HepG2 (cell line): ENCODE data around the gene OSBPL8. TPM values are rescaled to one million over a fixed set of nuclear protein-coding genes. Genes with fewer than 3 reads are reported as not detected.

Experiments used
- ATAC-seq: fragments of 200-7000 bp; cut with Tn5 transposase; 3 replicates; pipeline ENCODE4 v1.9.1; 2020; ENCODE audit warnings: mild to moderate bottlenecking, moderate library complexity
- BruUV-seq: library from RNA; stranded (reverse); fragments of 400-500 nt; replicated peaks from 2 replicates; lab custom pipeline; 2021; lab: Mats Ljungman, UMichigan
- CTCF ChIA-PET: fragments of 300-600 bp; formaldehyde crosslinking; extraction: SDS; loops from one replicate; lab custom pipeline; 2021; ENCODE audit warnings: low total read pairs, inconsistent platforms, low intra/inter-chr PET ratio; lab: Yijun Ruan, JAX
- POLR2A ChIA-PET: fragments of 350-600 bp; sonication (Branson Sonifier 250); formaldehyde crosslinking; loops from one replicate; lab custom pipeline; 2020; ENCODE audit warnings: antibody characterized with exemption, inconsistent platforms; lab: Yijun Ruan, JAX
- DNase-seq: peaks from one replicate; pipeline ENCODE4 v3.0.0-alpha.2; 2015; ENCODE audit warnings: low spot score
- FAIRE-seq: peaks from 3 replicates; lab custom pipeline; 2011; peaks lifted over from hg19 to GRCh38; lab: Jason Lieb, UNC
- H2AFZ ChIP-seq: one replicate; pipeline ENCODE4 v1.6.1; 2011; ENCODE audit warnings: low read length, inconsistent platforms
- H3K27ac ChIP-seq: fragments of 300-600 bp; 3 replicates; pipeline ENCODE4 v1.8.0; 2011; ENCODE audit warnings: mixed run types, mild to moderate bottlenecking, mixed read lengths, low read length, inconsistent platforms; ENCODE audit not compliant: insufficient read depth; ENCODE audit errors: extremely low read length
- H3K27me3 ChIP-seq, 2 experiments: fragments of 200-600 bp in 1 of 2; 2 replicates in 1 of 2; 3 replicates in 1 of 2; pipeline versions ENCODE4 v1.6.0 to v1.8.0; 2011; ENCODE audit warnings: low read length in 2 of 2, mild to moderate bottlenecking in 2 of 2, moderate library complexity in 2 of 2, inconsistent platforms in 1 of 2; ENCODE audit not compliant: insufficient read depth in 2 of 2, control insufficient read depth in 1 of 2
- H3K36me3 ChIP-seq, 2 experiments: fragments of 200-600 bp in 1 of 2; replicated peaks in 1 of 2; 2 replicates in 1 of 2; 3 replicates in 1 of 2; pipeline versions ENCODE4 v1.5.1 to v1.8.0; 2011; ENCODE audit warnings: low read length in 2 of 2, inconsistent platforms in 1 of 2; ENCODE audit not compliant: insufficient read depth in 2 of 2, control insufficient read depth in 1 of 2
- H3K4me1 ChIP-seq: 2 replicates; pipeline ENCODE4 v1.5.1; 2012; ENCODE audit warnings: low read length, inconsistent platforms; ENCODE audit not compliant: insufficient read depth
- H3K4me2 ChIP-seq: 2 replicates; pipeline ENCODE4 v1.6.0; 2011; ENCODE audit warnings: low read depth, low read length, inconsistent platforms
- H3K4me3 ChIP-seq, 3 experiments: fragments of 200-600 bp in 1 of 3; sonication (generic), shearing (Covaris generic) in 1 of 3; replicated peaks in 1 of 3; 2 replicates each; pipeline ENCODE4 v1.5.1; 2011 to 2016; ENCODE audit warnings: low read length in 3 of 3, inconsistent platforms in 2 of 3, low read depth in 2 of 3, mild to moderate bottlenecking in 2 of 3, control low read depth in 1 of 3, mixed read lengths in 1 of 3; ENCODE audit not compliant: insufficient read depth in 1 of 3
- H3K79me2 ChIP-seq: one replicate; pipeline ENCODE4 v1.6.1; 2011; ENCODE audit warnings: low read length, inconsistent platforms; ENCODE audit not compliant: insufficient read depth
- H3K9ac ChIP-seq: 2 replicates; pipeline ENCODE4 v1.6.0; 2011; ENCODE audit warnings: mild to moderate bottlenecking, low read depth, low read length, inconsistent platforms; ENCODE audit not compliant: insufficient read depth
- H3K9me3 ChIP-seq: 2 replicates; pipeline ENCODE4 v1.5.1; 2012; ENCODE audit warnings: mild to moderate bottlenecking, low read length
- H4K20me1 ChIP-seq: 2 replicates; pipeline ENCODE4 v1.6.0; 2011; ENCODE audit warnings: inconsistent platforms, mild to moderate bottlenecking, low read length, moderate library complexity; ENCODE audit not compliant: insufficient read depth
- ERF ChIP-seq: IDR thresholded peaks from 2 replicates; pipeline ENCODE4 v1.6.1; 2018; ENCODE audit warnings: missing biosample characterization, missing genetic modification reagents
- ETV5 ChIP-seq: IDR thresholded peaks from 2 replicates; pipeline ENCODE4 v1.6.1; 2018; ENCODE audit warnings: missing biosample characterization, missing genetic modification reagents, inconsistent platforms, borderline replicate concordance
- HIVEP1 ChIP-seq: sonication (generic); formaldehyde crosslinking; IDR thresholded peaks from 2 replicates; pipeline ENCODE4 v1.4.0; 2020; ENCODE audit warnings: mild to moderate bottlenecking, missing genetic modification reagents
- HOXA5 ChIP-seq: sonication (generic); formaldehyde crosslinking; IDR thresholded peaks from 2 replicates; pipeline ENCODE4 v1.4.0; 2020; ENCODE audit warnings: missing genetic modification reagents
- KLF11 ChIP-seq: IDR thresholded peaks from 2 replicates; pipeline ENCODE4 v1.6.1; 2016; ENCODE audit warnings: missing compliant biosample characterization
- MED1 ChIP-seq: sonication (generic); formaldehyde crosslinking; IDR thresholded peaks from 2 replicates; pipeline ENCODE4 v1.4.0; 2020; ENCODE audit warnings: missing genetic modification reagents
- NBN ChIP-seq: fragments of 450-650 bp; conservative IDR thresholded peaks from 2 replicates; pipeline ENCODE4 v1.6.1; 2017
- NR3C1 ChIP-seq: sonication (generic); formaldehyde crosslinking; IDR thresholded peaks from 2 replicates; pipeline ENCODE4 v1.4.0; 2020; ENCODE audit warnings: missing genetic modification reagents
- RFX5 ChIP-seq: IDR thresholded peaks from 2 replicates; pipeline ENCODE4 v1.6.1; 2011; ENCODE audit warnings: low read depth, low read length, improper control_type of control experiment
- RFXAP ChIP-seq: sonication (generic); formaldehyde crosslinking; IDR thresholded peaks from 2 replicates; pipeline ENCODE4 v1.4.0; 2020; ENCODE audit warnings: missing genetic modification reagents, borderline replicate concordance
- RORA ChIP-seq: sonication (generic); formaldehyde crosslinking; IDR thresholded peaks from 2 replicates; pipeline ENCODE4 v1.5.0; 2020; ENCODE audit warnings: mild to moderate bottlenecking, missing genetic modification reagents, moderate library complexity
- SRSF4 ChIP-seq: fragments of 200-400 bp; formaldehyde crosslinking; IDR thresholded peaks from one replicate; pipeline ENCODE4 v1.6.1; 2018; ENCODE audit warnings: mild to moderate bottlenecking, low read depth, low read length, moderate library complexity; ENCODE audit not compliant: poor library complexity, severe bottlenecking
- ZNF230 ChIP-seq: sonication (generic); formaldehyde crosslinking; IDR thresholded peaks from 2 replicates; pipeline ENCODE4 v1.4.0; 2020; ENCODE audit warnings: mild to moderate bottlenecking, missing genetic modification reagents
- ZNF615 ChIP-seq: sonication (generic); formaldehyde crosslinking; IDR thresholded peaks from 2 replicates; pipeline ENCODE4 v1.5.0; 2020; ENCODE audit warnings: mild to moderate bottlenecking, missing genetic modification reagents, borderline replicate concordance
- ZSCAN29 ChIP-seq: sonication (generic); formaldehyde crosslinking; conservative IDR thresholded peaks from 2 replicates; pipeline ENCODE4 v1.4.0; 2020; ENCODE audit warnings: mild to moderate bottlenecking, missing genetic modification reagents
- WGBS: methylation state at CpG from one replicate; pipeline ENCODE4 v1.1.6; 2017; ENCODE audit warnings: low lambda C conversion rate; 5-methylcytosine and 5-hydroxymethylcytosine counted together
- in situ Hi-C: cut with HindIII; loops from 2 replicates; pipeline ENCODE4 v1.10.0; 2017; ENCODE audit warnings: low pct_unique_long_range_greater_than_20kb; ENCODE audit not compliant: extremely low pct_ligation_motif_present
- intact Hi-C: fragments of 100-400 bp; cut with micrococcal nuclease; formaldehyde crosslinking; loops from one replicate; pipeline ENCODE4 v1.10.0; 2022; ENCODE audit not compliant: unreplicated experiment
- polyA plus RNA-seq, 8 experiments: library from polyadenylated mRNA; depleted of rRNA in 3 of 8; stranded (reverse) in 7 of 8; unstranded in 1 of 8; fragments of >200 nt; fragmentation: Illumina TruSeq in 4 of 8; extraction: Trizol in 4 of 8; gene quantifications; 2 replicates each; pipeline versions ENCODE4 v1.2.1 to v1.2.3, GENCODE V29; 2011 to 2016; ENCODE audit warnings: low read depth in 4 of 8, missing spikeins in 1 of 8, mixed read lengths in 1 of 8; ENCODE audit not compliant: insufficient read depth in 1 of 8
- total RNA-seq, 5 experiments: library from RNA; depleted of rRNA; stranded (reverse); fragments of >200 nt; fragmentation: Illumina TruSeq; extraction: Trizol; gene quantifications; 2 replicates each; pipeline ENCODE4 v1.2.3, GENCODE V29; 2016; ENCODE audit warnings: low read depth in 1 of 5
- TF ChIP-seq, protein P1 (sequence below): sonication (generic); formaldehyde crosslinking; IDR thresholded peaks from 2 replicates; pipeline ENCODE4 v1.4.0; 2020; ENCODE audit warnings: mild to moderate bottlenecking, missing genetic modification reagents
- TF ChIP-seq, protein P2 (sequence below): sonication (generic); formaldehyde crosslinking; IDR thresholded peaks from 2 replicates; pipeline ENCODE4 v1.5.1; 2020; ENCODE audit warnings: missing genetic modification reagents, mild to moderate bottlenecking, borderline replicate concordance
- TF ChIP-seq, protein P3 (sequence below): sonication (generic); formaldehyde crosslinking; IDR thresholded peaks from 2 replicates; pipeline ENCODE4 v1.5.0; 2020; ENCODE audit warnings: mild to moderate bottlenecking, missing genetic modification reagents

The OSBPL8 gene
- total and polyA plus RNA-seq, 2 of the 13 experiments (the other 11 are each of a cell fraction or from before 2014, with no cell fraction given): 11.0 to 33.9 TPM

DNA sequence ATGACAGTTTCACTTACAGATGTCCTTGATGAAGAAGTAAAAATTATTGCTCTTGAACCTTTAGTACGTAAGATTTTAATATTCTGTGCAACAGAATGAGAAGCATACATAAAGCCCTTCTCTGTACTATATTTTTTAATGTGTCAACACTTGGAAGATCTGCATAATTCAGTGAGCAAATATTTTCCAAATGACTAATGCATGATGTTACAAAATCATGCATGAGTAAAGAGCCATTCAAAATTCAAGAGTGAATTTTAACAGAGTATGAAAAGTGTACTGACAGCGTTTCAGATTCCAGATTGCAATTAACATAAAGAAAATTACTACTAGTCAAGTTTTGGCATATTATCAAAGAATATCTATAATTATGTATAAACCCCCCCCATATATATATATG is 110.0 kb downstream of the OSBPL8 start (continued):
- TF ChIP-seq HOXA5 (CRISPR knock-in tag) (no peak), MED1 (no peak), NR3C1 (no peak), NBN (no peak), SRSF4 (no peak), ZNF230 (CRISPR knock-in tag) (no peak), HIVEP1 (CRISPR knock-in tag) (no peak), RORA (CRISPR knock-in tag) (no peak)
- TF ChIP-seq, protein P1, sequence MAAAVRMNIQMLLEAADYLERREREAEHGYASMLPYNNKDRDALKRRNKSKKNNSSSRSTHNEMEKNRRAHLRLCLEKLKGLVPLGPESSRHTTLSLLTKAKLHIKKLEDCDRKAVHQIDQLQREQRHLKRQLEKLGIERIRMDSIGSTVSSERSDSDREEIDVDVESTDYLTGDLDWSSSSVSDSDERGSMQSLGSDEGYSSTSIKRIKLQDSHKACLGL (CRISPR knock-in tag): no peak
- TF ChIP-seq, protein P2, sequence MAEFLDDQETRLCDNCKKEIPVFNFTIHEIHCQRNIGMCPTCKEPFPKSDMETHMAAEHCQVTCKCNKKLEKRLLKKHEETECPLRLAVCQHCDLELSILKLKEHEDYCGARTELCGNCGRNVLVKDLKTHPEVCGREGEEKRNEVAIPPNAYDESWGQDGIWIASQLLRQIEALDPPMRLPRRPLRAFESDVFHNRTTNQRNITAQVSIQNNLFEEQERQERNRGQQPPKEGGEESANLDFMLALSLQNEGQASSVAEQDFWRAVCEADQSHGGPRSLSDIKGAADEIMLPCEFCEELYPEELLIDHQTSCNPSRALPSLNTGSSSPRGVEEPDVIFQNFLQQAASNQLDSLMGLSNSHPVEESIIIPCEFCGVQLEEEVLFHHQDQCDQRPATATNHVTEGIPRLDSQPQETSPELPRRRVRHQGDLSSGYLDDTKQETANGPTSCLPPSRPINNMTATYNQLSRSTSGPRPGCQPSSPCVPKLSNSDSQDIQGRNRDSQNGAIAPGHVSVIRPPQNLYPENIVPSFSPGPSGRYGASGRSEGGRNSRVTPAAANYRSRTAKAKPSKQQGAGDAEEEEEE (CRISPR knock-in tag): no peak

DNA sequence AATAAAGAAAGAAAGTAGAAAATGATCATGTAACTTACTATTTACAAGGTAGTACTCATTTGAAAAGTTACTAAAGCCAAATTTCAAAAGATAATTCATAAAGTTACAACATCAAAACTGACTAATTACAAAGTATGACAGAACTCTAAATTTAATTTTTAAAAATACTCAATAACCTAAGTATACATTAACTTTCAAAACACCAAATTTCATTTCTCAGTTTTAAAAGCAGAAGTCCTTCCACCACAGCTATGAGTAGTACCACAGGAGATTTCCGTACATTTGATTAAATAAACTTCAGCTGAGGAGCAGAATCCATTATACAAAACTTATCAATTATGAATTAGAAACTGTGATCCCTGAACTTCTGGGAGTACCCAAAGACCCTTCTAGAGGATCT is 110.6 kb downstream of the OSBPL8 start:
- H3K9me3 ChIP-seq: no peaks in the 10 kb centered on the region
- WGBS: 88% methylated on average over 1 of the region's 1 CpG
- H3K27me3 ChIP-seq: no peaks in the 10 kb centered on the region
- in situ Hi-C loops (no loop called here), intact Hi-C loops (no loop called here)
- TF ChIP-seq RFX5 (no peak), KLF11 (no peak), RFXAP (no peak), ERF (CRISPR knock-in tag) (no peak), ZSCAN29 (no peak), ETV5 (CRISPR knock-in tag) (no peak), ZNF615 (CRISPR knock-in tag) (no peak)
- TF ChIP-seq, protein P3, sequence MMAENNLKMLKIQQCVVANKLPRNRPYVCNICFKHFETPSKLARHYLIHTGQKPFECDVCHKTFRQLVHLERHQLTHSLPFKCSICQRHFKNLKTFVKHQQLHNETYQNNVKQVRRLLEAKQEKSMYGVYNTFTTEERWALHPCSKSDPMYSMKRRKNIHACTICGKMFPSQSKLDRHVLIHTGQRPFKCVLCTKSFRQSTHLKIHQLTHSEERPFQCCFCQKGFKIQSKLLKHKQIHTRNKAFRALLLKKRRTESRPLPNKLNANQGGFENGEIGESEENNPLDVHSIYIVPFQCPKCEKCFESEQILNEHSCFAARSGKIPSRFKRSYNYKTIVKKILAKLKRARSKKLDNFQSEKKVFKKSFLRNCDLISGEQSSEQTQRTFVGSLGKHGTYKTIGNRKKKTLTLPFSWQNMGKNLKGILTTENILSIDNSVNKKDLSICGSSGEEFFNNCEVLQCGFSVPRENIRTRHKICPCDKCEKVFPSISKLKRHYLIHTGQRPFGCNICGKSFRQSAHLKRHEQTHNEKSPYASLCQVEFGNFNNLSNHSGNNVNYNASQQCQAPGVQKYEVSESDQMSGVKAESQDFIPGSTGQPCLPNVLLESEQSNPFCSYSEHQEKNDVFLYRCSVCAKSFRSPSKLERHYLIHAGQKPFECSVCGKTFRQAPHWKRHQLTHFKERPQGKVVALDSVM: no peak
- H3K36me3 ChIP-seq: peaks cover 0 to 9% of the 10 kb centered on the region in 2 experiments; a peak in 1 of 5 replicates
- FAIRE-seq (no peak), ATAC-seq (no peak), DNase-seq (no peak)
- H2AFZ ChIP-seq: no peak overlapping the region
- ChIA-PET CTCF (no interaction called here), POLR2A (no interaction called here)
- H3K27ac ChIP-seq: no peak overlapping the region
- no peaks in the 10 kb centered on the region for H4K20me1 ChIP-seq
- no peak overlapping the region for H3K9ac ChIP-seq
- H3K4me2 ChIP-seq: no peak overlapping the region
- no peak overlapping the region for H3K4me3 ChIP-seq
- no peaks in the 10 kb centered on the region for H3K79me2 ChIP-seq
- BruUV-seq: no TSS peak
- H3K4me1 ChIP-seq: peaks cover 12% of the 10 kb centered on the region
